WTC11 (cell line): ENCODE measurements around the gene MYLK3. TPM values are rescaled to one million over a fixed set of nuclear protein-coding genes. Genes with fewer than 3 reads are reported as not detected.

ENCODE experiments used
- ATAC-seq: fragments of 200-7000 bp; cut with Tn5 transposase; 2 replicates; pipeline ENCODE4 v1.10.0; 2021; ENCODE audit warnings: mild to moderate bottlenecking, moderate library complexity
- CTCF ChIA-PET: fragments of 300-600 bp; sonication (Branson Sonifier 250); formaldehyde crosslinking; loops from one replicate; lab custom pipeline; 2021; ENCODE audit warnings: antibody characterized with exemption; lab: Charles Lee
- POLR2A ChIA-PET: fragments of 350-600 bp; sonication (Branson Sonifier 250); formaldehyde crosslinking; loops from one replicate; lab custom pipeline; 2021; ENCODE audit warnings: antibody characterized with exemption; lab: Charles Lee
- DNase-seq: peaks from one replicate; pipeline ENCODE4 v3.0.0; 2021; ENCODE audit warnings: low spot score
- H3K27ac Mint-ChIP-seq: 2 replicates; pipeline ENCODE4 v1.8.0; 2021; ENCODE audit warnings: mixed read lengths
- H3K27me3 Mint-ChIP-seq: 2 replicates; pipeline ENCODE4 v1.8.0; 2021; ENCODE audit warnings: low read depth, mild to moderate bottlenecking, moderate library complexity, mixed read lengths
- H3K36me3 Mint-ChIP-seq: 2 replicates; pipeline ENCODE4 v1.8.0; 2021; ENCODE audit warnings: mixed read lengths
- H3K4me1 Mint-ChIP-seq: 2 replicates; pipeline ENCODE4 v1.8.0; 2022; ENCODE audit warnings: mixed read lengths
- H3K4me3 Mint-ChIP-seq: 2 replicates; pipeline ENCODE4 v1.8.0; 2021; ENCODE audit warnings: mild to moderate bottlenecking, moderate library complexity, mixed read lengths
- H3K9me3 Mint-ChIP-seq: 2 replicates; pipeline ENCODE4 v1.8.0; 2021; ENCODE audit warnings: mixed read lengths
- AFF4 ChIP-seq: sonication (generic); formaldehyde crosslinking; IDR thresholded peaks from 2 replicates; pipeline ENCODE4 v1.8.1; 2023; ENCODE audit warnings: mild to moderate bottlenecking, missing genetic modification reagents, borderline replicate concordance
- AR ChIP-seq: fragments of 250-450 bp; sonication (Bioruptor Pico); IDR thresholded peaks from 2 replicates; pipeline ENCODE4 v1.9.0; 2021; ENCODE audit warnings: mild to moderate bottlenecking
- ATF6 ChIP-seq: sonication (generic); formaldehyde crosslinking; IDR thresholded peaks from 2 replicates; pipeline ENCODE4 v1.8.1; 2023; ENCODE audit warnings: mild to moderate bottlenecking, missing genetic modification reagents
- ETV6 ChIP-seq: sonication (generic); formaldehyde crosslinking; IDR thresholded peaks from 2 replicates; pipeline ENCODE4 v1.8.1; 2022; ENCODE audit warnings: mild to moderate bottlenecking, missing genetic modification reagents
- FOXK1 ChIP-seq: sonication (generic); formaldehyde crosslinking; IDR thresholded peaks from 2 replicates; pipeline ENCODE4 v1.8.0; 2022; ENCODE audit warnings: mild to moderate bottlenecking, moderate library complexity, missing genetic modification reagents
- FOXP1 ChIP-seq: sonication (generic); formaldehyde crosslinking; IDR thresholded peaks from 2 replicates; pipeline ENCODE4 v1.8.0; 2022; ENCODE audit warnings: missing genetic modification reagents, mild to moderate bottlenecking, moderate library complexity, borderline replicate concordance
- IRF2 ChIP-seq: sonication (generic); formaldehyde crosslinking; IDR thresholded peaks from 2 replicates; pipeline ENCODE4 v1.8.0; 2022; ENCODE audit warnings: low read depth, missing genetic modification reagents, borderline replicate concordance
- MYBL2 ChIP-seq: sonication (generic); formaldehyde crosslinking; IDR thresholded peaks from 2 replicates; pipeline ENCODE4 v1.8.1; 2023; ENCODE audit warnings: mild to moderate bottlenecking, moderate library complexity, missing genetic modification reagents
- NFE2L1 ChIP-seq: sonication (generic); formaldehyde crosslinking; IDR thresholded peaks from 2 replicates; pipeline ENCODE4 v1.8.1; 2023; ENCODE audit warnings: missing genetic modification reagents
- NR2C2 ChIP-seq: sonication (generic); formaldehyde crosslinking; IDR thresholded peaks from 2 replicates; pipeline ENCODE4 v1.8.0; 2022; ENCODE audit warnings: mild to moderate bottlenecking, missing genetic modification reagents
- PRDM15 ChIP-seq: sonication (generic); formaldehyde crosslinking; IDR thresholded peaks from 2 replicates; pipeline ENCODE4 v1.8.0; 2022; ENCODE audit warnings: missing genetic modification reagents
- SMAD3 ChIP-seq: sonication (generic); formaldehyde crosslinking; IDR thresholded peaks from 2 replicates; pipeline ENCODE4 v1.8.0; 2022; ENCODE audit warnings: missing genetic modification reagents, mild to moderate bottlenecking, borderline replicate concordance
- TP53 ChIP-seq: sonication (generic); formaldehyde crosslinking; IDR thresholded peaks from 2 replicates; pipeline ENCODE4 v1.8.1; 2023; ENCODE audit warnings: mild to moderate bottlenecking, missing genetic modification reagents
- ZBTB43 ChIP-seq: sonication (generic); formaldehyde crosslinking; IDR thresholded peaks from 2 replicates; pipeline ENCODE4 v1.8.1; 2023; ENCODE audit warnings: mild to moderate bottlenecking, missing genetic modification reagents
- ZNF263 ChIP-seq: sonication (generic); formaldehyde crosslinking; IDR thresholded peaks from 2 replicates; pipeline ENCODE4 v1.8.1; 2022; ENCODE audit warnings: low read depth, mild to moderate bottlenecking, moderate library complexity, missing genetic modification reagents
- ZNF317 ChIP-seq: sonication (generic); formaldehyde crosslinking; IDR thresholded peaks from 2 replicates; pipeline ENCODE4 v1.8.1; 2023; ENCODE audit warnings: low read depth, mild to moderate bottlenecking, moderate library complexity, missing genetic modification reagents, borderline replicate concordance
- ZNF512 ChIP-seq: sonication (generic); formaldehyde crosslinking; IDR thresholded peaks from 2 replicates; pipeline ENCODE4 v1.8.1; 2022; ENCODE audit warnings: missing genetic modification reagents, borderline replicate concordance
- total RNA-seq: library from RNA; stranded (reverse); gene quantifications from 3 replicates; pipeline ENCODE4 v1.2.3, GENCODE V29; 2021

MYLK3 gene
- total RNA-seq, 1 experiment from 2014 or later = 0.79 TPM

GRCh38 chr16:46689365-46690280 lies 58.5 kb downstream of the MYLK3 start, which contains the start of gene ORC6:
Gene ORC6, plus strand, starts transcription at chr16:46689659. Its CDS starts 47 bp downstream, at chr16:46689706.
- Mint-ChIP-seq H3K4me3 (no peak within 1 kb of the TSS), H3K36me3 (peaks cover 28% of the 10 kb centered on the region), H3K27me3 (no peaks in the 10 kb centered on the region), H3K27ac (peak within 1 kb of the TSS; percentile 95), H3K9me3 (no peaks in the 10 kb centered on the region), H3K4me1 (peaks cover 40% of the 10 kb centered on the region)
- ChIA-PET CTCF (interaction anchor here (1.0 to 1.2 kb wide), 4 partner anchors 10 to 219 kb away, joined by 3 to 7 read pairs (median 3); no protein-coding TSS in a partner anchor), POLR2A (interaction anchor here (0.8 to 1.0 kb wide), 3 partner anchors 100 to 194 kb away, joined by 3 read pairs; partner anchors contain the start of gene GPT2)
- DNase-seq (peak; percentile 95), ATAC-seq (peak; percentile 79)
- TF ChIP-seq ZNF317 (CRISPR knock-in tag) = no peak
- TF ChIP-seq ETV6 = no peak
- TF ChIP-seq ZBTB43 (CRISPR knock-in tag) = peak; percentile 35; the same call in 1 of the 2 replicates
- TF ChIP-seq PRDM15 (CRISPR knock-in tag) = peak; percentile 95
- TF ChIP-seq FOXK1 (CRISPR knock-in tag) = no peak; the same call in 1 of the 2 replicates
- TF ChIP-seq AFF4 (CRISPR knock-in tag) = no peak
- no peak for TF ChIP-seq ZNF512 (CRISPR knock-in tag)
- no peak for TF ChIP-seq AR (CRISPR knock-in tag)
- TF ChIP-seq FOXP1 (CRISPR knock-in tag) = no peak
- TF ChIP-seq MYBL2 (CRISPR knock-in tag) = peak; percentile 70; the same call in 1 of the 2 replicates
- no peak for TF ChIP-seq TP53 (CRISPR knock-in tag)
- no peak for TF ChIP-seq NR2C2 (CRISPR knock-in tag)
- TF ChIP-seq NFE2L1 (CRISPR knock-in tag) = 0 out of 2 replicates have a peak, but pooled peaks have one; percentile 20
- no peak for TF ChIP-seq IRF2 (CRISPR knock-in tag)
- TF ChIP-seq ZNF263 (CRISPR knock-in tag) = no peak
- no peak for TF ChIP-seq ATF6 (CRISPR knock-in tag)
- 0 out of 2 replicates have a peak, but pooled peaks have one; percentile 18 for TF ChIP-seq SMAD3 (CRISPR knock-in tag)
